Mesodermal cell (in vitro differentiated cells): Measurements from ENCODE around the gene PLCH2.

ENCODE experiments used
- H3K27ac ChIP-seq: 2 replicates; pipeline ENCODE4 v1.7.0; 2013; ENCODE audit warnings: mild to moderate bottlenecking, low read depth, low read length, moderate library complexity; ENCODE audit not compliant: severe bottlenecking
- H3K36me3 ChIP-seq: 2 replicates; pipeline ENCODE4 v1.7.1; 2013; ENCODE audit warnings: mild to moderate bottlenecking, low read length, moderate library complexity; ENCODE audit not compliant: control insufficient read depth, insufficient read depth
- H3K4me1 ChIP-seq: one replicate; pipeline ENCODE4 v1.7.1; 2013; ENCODE audit warnings: mild to moderate bottlenecking, low read length; ENCODE audit not compliant: insufficient read depth, control insufficient read depth, poor library complexity, severe bottlenecking
- H3K4me3 ChIP-seq: 2 replicates; pipeline ENCODE4 v1.7.0; 2013; ENCODE audit warnings: low read length, control low read depth, mild to moderate bottlenecking; ENCODE audit not compliant: insufficient read depth, poor library complexity, severe bottlenecking; ENCODE audit errors: extremely low read depth
- H3K9me3 ChIP-seq: 2 replicates; pipeline ENCODE4 v1.7.1; 2013; ENCODE audit warnings: mild to moderate bottlenecking, low read length, moderate library complexity; ENCODE audit not compliant: control insufficient read depth
- WGBS, 2 experiments: methylation state at CpG; one replicate each; pipeline ENCODE4 v1.1.5; 2013; ENCODE audit warnings: missing lambda C conversion rate in 2 of 2; ENCODE audit not compliant: insufficient coverage in 2 of 2; 5-methylcytosine and 5-hydroxymethylcytosine counted together

The PLCH2 gene

DNA sequence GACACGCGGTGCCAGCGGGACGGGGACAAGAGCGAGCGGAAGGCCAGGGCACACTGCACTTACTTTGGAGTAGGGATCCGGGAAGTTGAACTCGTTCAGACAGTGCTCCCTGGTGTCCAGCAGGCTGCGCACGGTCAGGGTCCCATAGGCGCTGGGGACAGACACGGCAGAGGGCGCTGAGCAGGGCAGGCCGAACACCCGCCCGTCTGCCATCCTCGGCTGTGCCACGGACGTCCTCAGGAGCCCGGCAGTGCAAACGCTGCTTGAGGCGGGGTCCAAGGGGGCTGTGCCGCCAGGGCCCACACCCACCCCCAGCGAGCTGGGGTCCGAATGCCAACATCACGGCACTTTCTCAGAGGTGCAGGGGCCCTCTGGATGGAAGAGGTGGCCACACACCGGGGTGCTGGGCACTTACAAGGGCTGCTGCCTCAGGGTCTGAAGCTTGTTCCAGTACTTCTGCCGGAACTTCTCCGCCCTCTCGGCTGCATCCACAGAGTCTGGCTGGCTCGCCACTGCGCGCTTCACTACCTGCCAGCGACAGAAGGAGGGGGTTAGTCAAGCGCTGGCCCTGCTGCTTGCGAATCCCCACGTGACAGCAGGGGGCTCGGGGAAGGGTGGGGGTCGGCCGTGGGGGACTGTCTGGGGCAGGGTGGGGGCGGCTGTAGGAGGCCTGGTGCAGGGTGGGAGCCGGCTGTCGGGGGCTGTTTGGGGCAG, 38.0 kb downstream of the PLCH2 start:
- WGBS, 2 experiments, result 97 to 98% methylated on average over 16 to 37 of the region's 43 CpGs
- Histone ChIP-seq H3K27ac (no peak overlapping the region), H3K36me3 (peaks cover 93% of the 10 kb centered on the region), H3K9me3 (no peaks in the 10 kb centered on the region), H3K4me3 (no peak overlapping the region), H3K4me1 (peaks cover 3% of the 10 kb centered on the region)

GRCh38 chr1:2514863-2515762, 39.0 kb downstream of the PLCH2 start:
- Histone ChIP-seq H3K27ac (no peak overlapping the region), H3K4me3 (no peak overlapping the region), H3K36me3 (peaks cover 94% of the 10 kb centered on the region), H3K4me1 (peaks cover 5% of the 10 kb centered on the region), H3K9me3 (no peaks in the 10 kb centered on the region)
- 92 to 95% methylated on average over 31 to 44 of the region's 45 CpGs for WGBS, 2 experiments

DNA sequence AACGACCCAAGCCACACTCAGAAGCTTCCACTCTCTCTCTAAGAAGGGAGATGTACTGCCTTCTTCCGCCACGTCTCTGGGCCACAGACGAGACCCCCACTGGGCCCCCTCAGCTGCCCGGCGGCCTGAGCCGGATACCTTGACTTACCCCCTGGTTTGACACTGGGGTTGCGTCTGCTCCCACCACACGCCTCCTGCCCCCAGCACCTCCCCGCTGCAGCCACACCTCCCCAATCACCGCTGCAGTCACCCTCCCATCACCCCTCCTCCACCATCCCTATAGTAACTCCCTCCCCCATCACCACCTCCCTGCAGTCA, 39.6 kb downstream of the PLCH2 start:
- WGBS, 2 experiments, result 84 to 97% methylated on average over 9 to 11 of the region's 11 CpGs
- Histone ChIP-seq H3K4me3 (no peak overlapping the region), H3K27ac (no peak overlapping the region), H3K4me1 (peaks cover 5% of the 10 kb centered on the region), H3K36me3 (peaks cover 94% of the 10 kb centered on the region), H3K9me3 (no peaks in the 10 kb centered on the region)

GRCh38 chr1:2516124-2516523, 40.0 kb downstream of the PLCH2 start:
- peaks cover 5% of the 10 kb centered on the region for H3K4me1 ChIP-seq
- H3K36me3 ChIP-seq, result peaks cover 94% of the 10 kb centered on the region
- 91 to 97% methylated on average over 17 of the region's 17 CpGs for WGBS, 2 experiments
- H3K4me3 ChIP-seq, result no peak overlapping the region
- no peaks in the 10 kb centered on the region for H3K9me3 ChIP-seq
- no peak overlapping the region for H3K27ac ChIP-seq

DNA sequence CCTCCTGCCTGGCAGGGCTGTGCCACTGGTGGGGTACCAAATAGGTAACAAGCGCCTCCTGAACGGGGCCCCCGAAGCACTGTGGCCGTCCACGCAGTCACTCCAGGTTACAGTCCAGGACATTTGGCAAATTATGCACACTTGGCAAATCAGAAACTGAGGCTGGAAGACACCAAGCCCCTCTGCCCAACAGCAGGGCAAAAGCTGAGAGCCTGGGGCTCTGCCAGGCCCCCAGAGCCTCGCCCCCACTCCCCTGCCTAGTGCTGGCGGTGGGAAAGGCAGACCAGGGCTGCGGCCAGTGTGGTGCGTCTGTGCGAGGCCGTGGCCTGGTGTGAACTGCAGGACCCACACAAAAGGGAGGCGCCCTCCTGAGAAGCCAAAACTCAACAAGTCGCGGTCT, 40.9 kb downstream of the PLCH2 start:
- Histone ChIP-seq H3K4me1 (peaks cover 5% of the 10 kb centered on the region), H3K36me3 (peaks cover 96% of the 10 kb centered on the region), H3K27ac (no peak overlapping the region), H3K4me3 (no peak overlapping the region), H3K9me3 (no peaks in the 10 kb centered on the region)
- 95 to 99% methylated on average over 14 of the region's 14 CpGs for WGBS, 2 experiments

- 94 to 97% methylated on average over 10 to 16 of the region's 17 CpGs for WGBS, 2 experiments
- peaks cover 5% of the 10 kb centered on the region for H3K4me1 ChIP-seq
- no peak overlapping the region for H3K4me3 ChIP-seq
- H3K36me3 ChIP-seq, result peaks cover 94% of the 10 kb centered on the region
- H3K9me3 ChIP-seq, result no peaks in the 10 kb centered on the region
- H3K27ac ChIP-seq, result no peak overlapping the region
Measured at GRCh38 chr1:2517966-2518365, 41.9 kb downstream of the PLCH2 start.

GRCh38 chr1:2518528-2518927, 42.4 kb downstream of the PLCH2 start:
- WGBS, 2 experiments, result 97 to 98% methylated on average over 26 of the region's 26 CpGs

GRCh38 chr1:2519029-2519685, 43.1 kb downstream of the PLCH2 start:
- Histone ChIP-seq H3K36me3 (peaks cover 88% of the 10 kb centered on the region), H3K4me3 (no peak overlapping the region), H3K4me1 (peaks cover 17% of the 10 kb centered on the region), H3K9me3 (no peaks in the 10 kb centered on the region), H3K27ac (no peak overlapping the region)
- WGBS, 2 experiments, result 95 to 97% methylated on average over 21 to 23 of the region's 25 CpGs

More at GRCh38 chr1:2518528-2518927, 42.4 kb downstream of the PLCH2 start:
- peaks cover 11% of the 10 kb centered on the region for H3K4me1 ChIP-seq
- no peak overlapping the region for H3K4me3 ChIP-seq
- no peak overlapping the region for H3K27ac ChIP-seq
- H3K36me3 ChIP-seq, result peaks cover 93% of the 10 kb centered on the region
- no peaks in the 10 kb centered on the region for H3K9me3 ChIP-seq

DNA sequence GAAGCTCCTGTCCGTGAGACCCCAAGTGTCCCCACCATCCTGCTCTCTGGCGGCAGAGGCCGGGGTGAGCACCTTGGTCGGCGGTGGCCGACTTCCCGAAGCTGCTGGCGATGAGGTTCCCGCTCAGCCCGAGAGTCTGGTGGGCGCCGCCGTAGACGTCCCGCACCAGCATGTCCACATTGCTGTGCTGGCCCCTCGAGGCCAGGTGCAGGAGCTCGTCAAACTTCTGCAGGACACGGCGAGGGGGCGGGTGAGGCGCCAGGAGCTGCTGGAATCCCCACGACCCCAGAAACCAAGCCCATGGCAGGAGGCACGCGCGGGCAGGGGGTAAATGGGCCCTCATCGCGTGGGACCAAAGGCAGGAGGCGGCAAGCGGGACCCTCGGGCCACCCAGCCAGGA, 43.6 kb downstream of the PLCH2 start:
- Histone ChIP-seq H3K9me3 (no peaks in the 10 kb centered on the region), H3K36me3 (peaks cover 86% of the 10 kb centered on the region), H3K27ac (no peak overlapping the region), H3K4me1 (peaks cover 23% of the 10 kb centered on the region), H3K4me3 (no peak overlapping the region)
- WGBS, 2 experiments, result 96 to 98% methylated on average over 26 to 30 of the region's 30 CpGs

- no peaks in the 10 kb centered on the region for H3K9me3 ChIP-seq
- 95 to 97% methylated on average over 14 to 15 of the region's 20 CpGs for WGBS, 2 experiments
- H3K36me3 ChIP-seq, result peaks cover 83% of the 10 kb centered on the region
- peaks cover 28% of the 10 kb centered on the region for H3K4me1 ChIP-seq
- H3K4me3 ChIP-seq, result no peak overlapping the region
- no peak overlapping the region for H3K27ac ChIP-seq
Measured at GRCh38 chr1:2520206-2520605, 44.1 kb downstream of the PLCH2 start.
